ENCODE measurements around the gene RBM6. TPM values are rescaled to one million over a fixed set of nuclear protein-coding genes. Genes with fewer than 3 reads are reported as not detected.

The RBM6 gene
- total RNA-seq, 3 donors from 2014 or later: 92.2 to 158 (median 154) TPM

DNA sequence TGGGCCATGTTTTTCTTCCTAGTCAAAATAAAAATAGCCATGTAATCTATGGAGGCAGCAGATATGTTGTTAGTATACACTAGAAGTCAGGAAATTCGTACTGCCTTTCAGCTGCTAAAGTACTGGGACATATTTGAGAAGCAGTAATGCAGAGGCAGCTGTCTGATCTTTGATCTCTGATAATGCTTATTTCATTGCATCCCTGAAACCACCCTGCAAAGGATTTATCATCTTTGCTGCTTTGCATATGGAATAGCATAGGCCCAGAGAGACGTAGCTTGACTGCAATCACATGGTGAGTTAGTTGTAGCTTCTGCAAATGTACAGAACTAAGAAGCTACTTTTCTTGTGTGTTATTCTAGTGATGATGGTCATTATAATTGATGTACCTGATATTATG, 52.4 kb downstream of the RBM6 start:
- Histone ChIP-seq H3K9me3 (no peaks in the 10 kb centered on the region), H3K27me3 (no peaks in the 10 kb centered on the region), H3K4me1 (no peaks in the 10 kb centered on the region), H3K4me3 (no peak overlapping the region), H3K36me3 (no peaks in the 10 kb centered on the region), H3K27ac (no peak overlapping the region)
- no peak for DNase-seq (ENCODE audit: low spot score in 2 of 2)
- intact Hi-C loops (cut with DNase I; ENCODE audit: low total_unique reads): no loop called here
- TF ChIP-seq POLR2AphosphoS5 (IDR thresholded peaks at IDR 0.05): no peak
- TF ChIP-seq POLR2A (IDR thresholded peaks at IDR 0.05): no peak
- TF ChIP-seq, protein P1, sequence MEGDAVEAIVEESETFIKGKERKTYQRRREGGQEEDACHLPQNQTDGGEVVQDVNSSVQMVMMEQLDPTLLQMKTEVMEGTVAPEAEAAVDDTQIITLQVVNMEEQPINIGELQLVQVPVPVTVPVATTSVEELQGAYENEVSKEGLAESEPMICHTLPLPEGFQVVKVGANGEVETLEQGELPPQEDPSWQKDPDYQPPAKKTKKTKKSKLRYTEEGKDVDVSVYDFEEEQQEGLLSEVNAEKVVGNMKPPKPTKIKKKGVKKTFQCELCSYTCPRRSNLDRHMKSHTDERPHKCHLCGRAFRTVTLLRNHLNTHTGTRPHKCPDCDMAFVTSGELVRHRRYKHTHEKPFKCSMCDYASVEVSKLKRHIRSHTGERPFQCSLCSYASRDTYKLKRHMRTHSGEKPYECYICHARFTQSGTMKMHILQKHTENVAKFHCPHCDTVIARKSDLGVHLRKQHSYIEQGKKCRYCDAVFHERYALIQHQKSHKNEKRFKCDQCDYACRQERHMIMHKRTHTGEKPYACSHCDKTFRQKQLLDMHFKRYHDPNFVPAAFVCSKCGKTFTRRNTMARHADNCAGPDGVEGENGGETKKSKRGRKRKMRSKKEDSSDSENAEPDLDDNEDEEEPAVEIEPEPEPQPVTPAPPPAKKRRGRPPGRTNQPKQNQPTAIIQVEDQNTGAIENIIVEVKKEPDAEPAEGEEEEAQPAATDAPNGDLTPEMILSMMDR (IDR thresholded peaks at IDR 0.05): no peak

DNA sequence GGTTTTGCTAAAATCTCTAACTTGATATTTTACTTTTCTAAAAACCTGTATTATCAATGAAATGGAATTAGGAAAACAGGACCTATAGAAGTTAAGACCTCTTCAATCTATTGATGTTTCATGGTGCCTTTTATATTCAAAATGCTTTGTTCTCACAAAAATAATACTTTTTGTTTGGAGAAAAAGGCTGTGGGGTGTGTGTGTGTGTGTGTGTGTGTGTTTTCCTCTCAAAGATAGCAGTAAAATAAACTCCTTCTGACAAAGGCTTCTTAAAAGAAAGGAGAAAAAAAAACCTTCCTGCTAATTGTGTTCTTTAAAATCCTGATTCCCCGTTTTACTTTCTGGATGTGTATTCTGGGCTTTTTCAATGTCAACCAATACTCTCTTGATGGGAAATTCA, 54.5 kb downstream of the RBM6 start:
- Histone ChIP-seq H3K36me3 (no peaks in the 10 kb centered on the region), H3K27ac (no peak overlapping the region), H3K4me3 (no peak overlapping the region), H3K9me3 (no peaks in the 10 kb centered on the region), H3K27me3 (no peaks in the 10 kb centered on the region), H3K4me1 (no peaks in the 10 kb centered on the region)
- intact Hi-C loops (cut with DNase I; ENCODE audit: low total_unique reads): no loop called here
- DNase-seq (ENCODE audit: low spot score in 2 of 2): no peak
- no peak for TF ChIP-seq POLR2AphosphoS5 (IDR thresholded peaks at IDR 0.05)
- TF ChIP-seq POLR2A (IDR thresholded peaks at IDR 0.05): no peak
- TF ChIP-seq, protein P1 (IDR thresholded peaks at IDR 0.05): no peak

DNA sequence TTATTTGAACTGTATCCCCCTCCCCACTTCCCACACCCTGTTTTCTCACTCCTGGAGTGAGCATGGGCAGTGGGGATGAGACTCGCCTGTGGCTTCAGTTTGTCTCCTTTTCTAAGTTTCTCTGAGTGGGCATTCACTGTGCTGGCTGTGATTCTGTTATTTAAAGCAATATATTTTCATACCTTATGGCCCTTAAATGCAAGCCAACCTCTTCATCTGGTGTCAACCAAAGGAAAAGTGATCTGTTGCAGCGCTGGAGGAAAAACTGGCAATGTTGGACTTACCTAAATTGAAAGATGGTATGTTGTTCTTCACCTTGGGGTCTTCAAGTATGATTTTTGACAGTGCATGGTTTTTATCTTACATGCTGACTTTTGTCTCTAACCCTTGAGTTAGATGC, 56.1 kb downstream of the RBM6 start:
- no peaks in the 10 kb centered on the region for H3K27me3 ChIP-seq
- intact Hi-C loops (cut with DNase I; ENCODE audit: low total_unique reads): no loop called here
- DNase-seq (ENCODE audit: low spot score in 2 of 2): no peak
- no peak overlapping the region for H3K4me3 ChIP-seq
- H3K36me3 ChIP-seq: no peaks in the 10 kb centered on the region
- no peak overlapping the region for H3K27ac ChIP-seq
- no peaks in the 10 kb centered on the region for H3K4me1 ChIP-seq
- TF ChIP-seq POLR2A (IDR thresholded peaks at IDR 0.05): no peak
- TF ChIP-seq, protein P1 (IDR thresholded peaks at IDR 0.05): no peak
- no peaks in the 10 kb centered on the region for H3K9me3 ChIP-seq

DNA sequence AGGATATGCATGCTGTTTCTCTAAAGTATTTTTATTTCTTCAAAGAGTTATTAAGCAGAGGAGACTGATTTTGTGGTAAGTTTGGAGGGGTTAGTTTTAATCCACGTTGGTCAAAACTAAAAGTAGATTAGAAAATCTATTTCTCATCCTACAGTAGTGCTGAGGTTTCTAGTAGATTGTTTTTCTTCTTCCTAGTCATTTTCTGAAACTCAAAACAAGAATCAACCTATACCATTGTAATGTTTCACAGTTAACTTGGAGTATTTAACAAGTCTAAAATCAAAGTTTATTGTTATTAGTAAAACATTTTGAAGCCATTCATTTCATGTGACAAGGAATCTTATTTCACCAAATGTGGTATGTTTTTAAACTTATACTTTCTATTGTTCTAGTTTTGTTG, 57.9 kb downstream of the RBM6 start:
- Histone ChIP-seq H3K4me3 (no peak overlapping the region), H3K36me3 (no peaks in the 10 kb centered on the region), H3K27me3 (no peaks in the 10 kb centered on the region), H3K27ac (no peak overlapping the region), H3K4me1 (no peaks in the 10 kb centered on the region), H3K9me3 (no peaks in the 10 kb centered on the region)
- intact Hi-C loops (cut with DNase I; ENCODE audit: low total_unique reads): no loop called here
- DNase-seq (ENCODE audit: low spot score in 2 of 2): no peak
- TF ChIP-seq POLR2A (IDR thresholded peaks at IDR 0.05): no peak
- TF ChIP-seq POLR2AphosphoS5 (IDR thresholded peaks at IDR 0.05): no peak
- TF ChIP-seq, protein P1 (IDR thresholded peaks at IDR 0.05): no peak

DNA sequence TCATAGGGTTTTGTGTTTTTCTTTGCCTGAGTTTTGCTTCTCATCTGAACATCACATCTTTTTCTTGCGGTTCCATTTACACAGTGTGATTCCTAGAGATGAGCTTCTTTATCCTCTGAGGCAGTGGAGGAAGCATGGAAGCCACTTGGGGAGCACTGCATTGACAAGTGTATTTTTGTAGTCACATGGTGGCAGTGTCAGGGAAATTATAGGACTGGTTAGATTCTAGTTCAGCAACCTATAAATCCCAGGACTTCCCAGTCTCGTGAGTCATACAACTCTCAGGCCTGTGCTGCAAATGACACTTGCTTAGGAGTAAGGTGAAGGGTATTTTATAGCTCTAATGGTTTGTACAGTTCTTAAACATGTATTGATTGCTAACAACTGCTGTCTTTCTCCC, 58.4 kb downstream of the RBM6 start:
- H3K4me3 ChIP-seq: no peak overlapping the region
- H3K4me1 ChIP-seq: no peaks in the 10 kb centered on the region
- H3K27ac ChIP-seq: no peak overlapping the region
- DNase-seq (ENCODE audit: low spot score in 2 of 2): no peak
- intact Hi-C loops (cut with DNase I; ENCODE audit: low total_unique reads): no loop called here
- H3K36me3 ChIP-seq: no peaks in the 10 kb centered on the region
- TF ChIP-seq POLR2AphosphoS5 (IDR thresholded peaks at IDR 0.05): no peak
- H3K9me3 ChIP-seq: no peaks in the 10 kb centered on the region
- no peaks in the 10 kb centered on the region for H3K27me3 ChIP-seq

DNA sequence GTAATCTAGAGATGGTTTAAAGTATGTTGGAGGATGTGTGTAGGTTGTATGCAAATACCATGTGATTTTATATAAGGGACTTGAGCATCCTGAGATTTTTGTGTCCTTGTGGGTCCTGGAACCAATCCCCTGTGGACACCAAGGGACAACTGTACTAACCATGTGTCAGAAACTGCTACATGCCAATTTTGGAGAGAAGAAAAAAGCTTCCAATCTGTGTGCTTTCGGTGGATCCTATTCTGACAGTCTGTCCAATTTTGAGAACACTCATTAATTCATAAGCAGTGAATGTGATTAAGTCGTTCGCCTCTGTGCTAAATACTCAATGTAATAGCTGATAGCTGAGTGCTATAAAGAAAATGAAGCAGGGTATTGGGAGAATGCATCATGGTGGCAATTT, 61.6 kb downstream of the RBM6 start:
- H3K9me3 ChIP-seq: no peaks in the 10 kb centered on the region

More for the DNA sequence above, 61.6 kb downstream of the RBM6 start:
- H3K27me3 ChIP-seq: no peaks in the 10 kb centered on the region
- intact Hi-C loops (cut with DNase I; ENCODE audit: low total_unique reads): no loop called here
- H3K36me3 ChIP-seq: no peaks in the 10 kb centered on the region
- H3K4me3 ChIP-seq: no peak overlapping the region
- no peaks in the 10 kb centered on the region for H3K4me1 ChIP-seq
- DNase-seq (ENCODE audit: low spot score in 2 of 2): no peak
- no peak for TF ChIP-seq POLR2A (IDR thresholded peaks at IDR 0.05)
- no peak for TF ChIP-seq POLR2AphosphoS5 (IDR thresholded peaks at IDR 0.05)
- TF ChIP-seq, protein P1 (IDR thresholded peaks at IDR 0.05): no peak
- H3K27ac ChIP-seq: no peak overlapping the region
